ENCODE results near the gene LYSMD2. TPM values are rescaled to one million over a fixed set of nuclear protein-coding genes. Genes with fewer than 3 reads are reported as not detected.

Gene LYSMD2
- total RNA-seq, 1 donor from 2014 or later: 14.5 TPM

GRCh38 chr15:51750186-51750585 lies 12.7 kb upstream of the LYSMD2 start:
- no peak overlapping the region for H3K27ac Mint-ChIP-seq (ENCODE audit: unreplicated experiment)
- TF ChIP-seq CTCF (IDR thresholded peaks at IDR 0.05; ENCODE audit: unreplicated experiment): no peak
- no peaks in the 10 kb centered on the region for H3K9me3 Mint-ChIP-seq (ENCODE audit: unreplicated experiment)
- H3K27me3 Mint-ChIP-seq (ENCODE audit: unreplicated experiment): peaks cover 11% of the 10 kb centered on the region
- H3K4me3 Mint-ChIP-seq (ENCODE audit: unreplicated experiment): peak overlapping the region; percentile 98
- H3K4me1 Mint-ChIP-seq (ENCODE audit: unreplicated experiment): peaks cover 51% of the 10 kb centered on the region
- no peak for DNase-seq (ENCODE audit: low spot score)
- H3K36me3 Mint-ChIP-seq (ENCODE audit: low read depth, unreplicated experiment): peaks cover 7% of the 10 kb centered on the region

GRCh38 chr15:51749307-51749706 lies 11.9 kb upstream of the LYSMD2 start:
- Mint-ChIP-seq H3K36me3 (ENCODE audit: low read depth, unreplicated experiment) (peaks cover 7% of the 10 kb centered on the region), H3K4me3 (ENCODE audit: unreplicated experiment) (no peak overlapping the region), H3K27me3 (ENCODE audit: unreplicated experiment) (peaks cover 11% of the 10 kb centered on the region), H3K9me3 (ENCODE audit: unreplicated experiment) (no peaks in the 10 kb centered on the region), H3K4me1 (ENCODE audit: unreplicated experiment) (peaks cover 49% of the 10 kb centered on the region), H3K27ac (ENCODE audit: unreplicated experiment) (no peak overlapping the region)
- TF ChIP-seq CTCF (IDR thresholded peaks at IDR 0.05; ENCODE audit: unreplicated experiment): no peak
- DNase-seq (ENCODE audit: low spot score): no peak

GRCh38 chr15:51739061-51739712 lies 1.7 kb upstream of the LYSMD2 start:
- peaks cover 14% of the 10 kb centered on the region for H3K36me3 Mint-ChIP-seq (ENCODE audit: low read depth, unreplicated experiment)
- no peak for DNase-seq (ENCODE audit: low spot score)
- H3K4me3 Mint-ChIP-seq (ENCODE audit: unreplicated experiment): no peak overlapping the region
- H3K9me3 Mint-ChIP-seq (ENCODE audit: unreplicated experiment): no peaks in the 10 kb centered on the region
- H3K27me3 Mint-ChIP-seq (ENCODE audit: unreplicated experiment): peaks cover 9% of the 10 kb centered on the region
- H3K27ac Mint-ChIP-seq (ENCODE audit: unreplicated experiment): no peak overlapping the region
- H3K4me1 Mint-ChIP-seq (ENCODE audit: unreplicated experiment): peaks cover 26% of the 10 kb centered on the region
- no peak for TF ChIP-seq CTCF (IDR thresholded peaks at IDR 0.05; ENCODE audit: unreplicated experiment)

GRCh38 chr15:51738553-51738952 lies 1.1 kb upstream of the LYSMD2 start:
- Mint-ChIP-seq H3K27me3 (ENCODE audit: unreplicated experiment) (peaks cover 9% of the 10 kb centered on the region), H3K4me1 (ENCODE audit: unreplicated experiment) (peaks cover 26% of the 10 kb centered on the region), H3K4me3 (ENCODE audit: unreplicated experiment) (peak overlapping the region; percentile 93), H3K27ac (ENCODE audit: unreplicated experiment) (peak overlapping the region; percentile 68), H3K36me3 (ENCODE audit: low read depth, unreplicated experiment) (peaks cover 15% of the 10 kb centered on the region), H3K9me3 (ENCODE audit: unreplicated experiment) (no peaks in the 10 kb centered on the region)
- DNase-seq (ENCODE audit: low spot score): no peak
- TF ChIP-seq CTCF (IDR thresholded peaks at IDR 0.05; ENCODE audit: unreplicated experiment): no peak

- Mint-ChIP-seq H3K9me3 (ENCODE audit: unreplicated experiment) (no peaks in the 10 kb centered on the region), H3K4me3 (ENCODE audit: unreplicated experiment) (peak overlapping the region; percentile 92), H3K36me3 (ENCODE audit: low read depth, unreplicated experiment) (peaks cover 29% of the 10 kb centered on the region), H3K4me1 (ENCODE audit: unreplicated experiment) (peaks cover 40% of the 10 kb centered on the region), H3K27ac (ENCODE audit: unreplicated experiment) (no peak overlapping the region), H3K27me3 (ENCODE audit: unreplicated experiment) (peaks cover 9% of the 10 kb centered on the region)
- DNase-seq (ENCODE audit: low spot score): peak; percentile 43
- no peak for TF ChIP-seq CTCF (IDR thresholded peaks at IDR 0.05; ENCODE audit: unreplicated experiment)
Measured at GRCh38 chr15:51736751-51737521, 519 bp downstream of the LYSMD2 start.
